GM19025 (cell line): Measurements from ENCODE around the gene SLC39A1.
"Not testable (repeated sequence)": the region's sequence is repeated elsewhere in the genome, so short reads cannot be mapped to it uniquely, and the experiment has no call there.

Experiments used
- ATAC-seq: cut with Tn5 transposase; IDR thresholded peaks from one replicate; pipeline ENCODE4 v1.9.1; 2021; ENCODE audit warnings: mild to moderate bottlenecking, low read depth, moderate library complexity; ENCODE audit not compliant: unreplicated experiment

The SLC39A1 gene

GRCh38 chr1:153963030-153963849 is at the start of gene SLC39A1:
Gene SLC39A1, minus strand, starts transcription at chr1:153963537. Its CDS starts 822 bp downstream, at chr1:153962715.
- peak; percentile 49 for ATAC-seq

GRCh38 chr1:154012543-154012942 is 49.2 kb upstream of the SLC39A1 start:
- not testable (repeated sequence) for ATAC-seq

- no peak for ATAC-seq
These were observed 48.8 kb upstream of the SLC39A1 start for GRCh38 chr1:154012129-154012528.

- ATAC-seq = no peak
These were observed 42.8 kb upstream of the SLC39A1 start for GRCh38 chr1:154006136-154006535.

GRCh38 chr1:154000420-154000819 is 37.1 kb upstream of the SLC39A1 start:
- no peak for ATAC-seq

GRCh38 chr1:153996882-153997281 is 33.5 kb upstream of the SLC39A1 start:
- not testable (repeated sequence) for ATAC-seq

- no peak for ATAC-seq
These were observed 32.3 kb upstream of the SLC39A1 start for GRCh38 chr1:153995640-153996039.

GRCh38 chr1:153995202-153995601 is 31.9 kb upstream of the SLC39A1 start:
- ATAC-seq = no peak

GRCh38 chr1:153991806-153992205 is 28.5 kb upstream of the SLC39A1 start:
- ATAC-seq = no peak

- ATAC-seq = no peak
These were observed 27.9 kb upstream of the SLC39A1 start for GRCh38 chr1:153991151-153991630.

- peak; percentile 58 for ATAC-seq
These were observed 27.3 kb upstream of the SLC39A1 start, which contains the start of gene RPS27 for GRCh38 chr1:153990468-153991150. Gene RPS27, plus strand, starts transcription at chr1:153990762. Its CDS starts 35 bp downstream, at chr1:153990797.

- ATAC-seq = no peak
These were observed 24.3 kb upstream of the SLC39A1 start for GRCh38 chr1:153987621-153988020.

- no peak for ATAC-seq
These were observed 22.8 kb upstream of the SLC39A1 start, which contains the start of gene RAB13 for GRCh38 chr1:153985941-153986761. Gene RAB13, minus strand, starts transcription at chr1:153986339. Its CDS starts 103 bp downstream, at chr1:153986236.

GRCh38 chr1:153985341-153985912 is 22.1 kb upstream of the SLC39A1 start:
- no peak for ATAC-seq

GRCh38 chr1:153984123-153984894 is 21.0 kb upstream of the SLC39A1 start:
- ATAC-seq = no peak

- not testable (repeated sequence) for ATAC-seq
These were observed 18.4 kb upstream of the SLC39A1 start for GRCh38 chr1:153981735-153982134.

- ATAC-seq = not testable (repeated sequence)
These were observed 15.8 kb upstream of the SLC39A1 start for GRCh38 chr1:153979091-153979490.

- no peak for ATAC-seq
These were observed 15.1 kb upstream of the SLC39A1 start for GRCh38 chr1:153978274-153978909.
